Erythroblast (primary cell): ENCODE data around the gene AMBRA1.

Experiments used
- GATA1 ChIP-seq: IDR thresholded peaks from 2 replicates; pipeline ENCODE4 v1.6.1; 2011; ENCODE audit warnings: low read depth, mild to moderate bottlenecking, control low read depth, low read length, moderate library complexity
- POLR2A ChIP-seq: IDR thresholded peaks from 2 replicates; pipeline ENCODE4 v1.6.1; 2011; ENCODE audit warnings: mild to moderate bottlenecking, low read length

DNA sequence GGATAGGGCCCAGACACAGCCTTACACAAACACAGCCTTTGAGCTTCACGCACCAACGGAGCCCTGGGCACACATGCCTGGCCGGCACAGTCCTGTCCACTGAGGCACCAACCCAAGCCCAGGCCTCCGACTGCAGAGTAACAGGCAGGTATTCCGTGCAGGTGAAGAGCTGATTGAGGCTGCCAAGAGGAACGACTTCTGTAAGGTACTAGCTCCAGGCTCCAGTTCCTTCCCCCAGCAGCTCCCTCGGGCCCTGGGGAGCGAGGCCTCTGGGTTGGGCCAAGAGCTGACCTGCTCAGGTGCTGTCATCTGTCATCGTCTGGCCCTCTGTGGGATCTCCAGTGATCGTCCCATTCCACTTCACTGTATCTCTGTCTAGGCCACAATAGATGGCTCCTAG is 215.5 kb downstream of the AMBRA1 start:
- TF ChIP-seq POLR2A (no peak), GATA1 (no peak)
